GM20431 (cell line): ENCODE measurements around the gene DCUN1D4.
"Not testable (repeated sequence)": the region's sequence is repeated elsewhere in the genome, so short reads cannot be mapped to it uniquely, and the experiment has no call there.

Source experiments
- in situ Hi-C: fragments of 300-500 bp; cut with MseI, MboI; formaldehyde crosslinking; loops from one replicate; pipeline ENCODE4 v1.15.0; 2020; ENCODE audit warnings: low sequenced_read_pairs; ENCODE audit not compliant: unreplicated experiment

Gene DCUN1D4

DNA sequence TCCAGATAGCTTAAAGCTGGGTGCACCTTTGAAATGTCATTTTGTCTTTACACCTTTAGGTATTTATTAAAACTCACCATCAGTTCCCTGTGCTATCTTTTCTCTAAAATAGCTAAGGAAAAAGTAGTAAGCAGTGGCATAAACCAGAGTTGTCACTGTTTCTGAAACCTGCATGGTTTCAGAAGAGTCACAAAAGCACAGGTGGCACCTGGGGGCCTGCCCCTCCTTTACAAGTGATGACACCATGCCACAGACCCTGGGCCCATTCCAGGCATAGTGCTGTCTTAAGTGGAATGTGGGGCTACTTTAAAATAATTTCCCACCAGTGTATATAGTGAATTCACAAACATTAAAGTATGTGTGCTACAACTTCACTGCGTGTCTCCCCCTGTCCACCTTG is 47.8 kb downstream of the DCUN1D4 start:
- in situ Hi-C loops, result no loop called here

- in situ Hi-C loops, result not testable (repeated sequence)
Observed at GRCh38 chr4:51893402-51893801, 50.4 kb downstream of the DCUN1D4 start.

GRCh38 chr4:51894059-51894645 is 51.2 kb downstream of the DCUN1D4 start:
- in situ Hi-C loops, result no loop called here

DNA sequence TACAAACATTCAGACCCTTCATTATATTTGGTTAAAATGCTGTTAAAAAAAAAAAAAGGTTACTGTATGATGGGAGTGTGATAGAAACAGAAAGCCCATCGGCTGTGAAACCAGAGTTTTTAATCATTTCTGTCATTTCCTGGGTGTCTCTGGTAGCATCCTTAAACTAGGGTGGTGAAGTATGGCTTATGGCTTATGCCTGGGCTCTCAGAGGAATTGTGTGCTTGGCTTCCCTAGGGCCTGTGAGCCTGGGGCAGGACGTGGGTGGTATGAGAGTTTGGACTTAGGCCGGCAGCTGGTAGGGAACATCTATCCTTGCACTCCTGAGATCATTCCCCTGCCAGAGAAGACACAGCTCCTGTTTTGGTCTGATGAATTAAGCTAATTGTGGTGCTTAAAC is 52.2 kb downstream of the DCUN1D4 start:
- in situ Hi-C loops, result no loop called here

GRCh38 chr4:51895816-51896408 is 53.0 kb downstream of the DCUN1D4 start:
- in situ Hi-C loops, result no loop called here

- in situ Hi-C loops, result no loop called here
Observed at GRCh38 chr4:51901363-51901762, 58.4 kb downstream of the DCUN1D4 start.

DNA sequence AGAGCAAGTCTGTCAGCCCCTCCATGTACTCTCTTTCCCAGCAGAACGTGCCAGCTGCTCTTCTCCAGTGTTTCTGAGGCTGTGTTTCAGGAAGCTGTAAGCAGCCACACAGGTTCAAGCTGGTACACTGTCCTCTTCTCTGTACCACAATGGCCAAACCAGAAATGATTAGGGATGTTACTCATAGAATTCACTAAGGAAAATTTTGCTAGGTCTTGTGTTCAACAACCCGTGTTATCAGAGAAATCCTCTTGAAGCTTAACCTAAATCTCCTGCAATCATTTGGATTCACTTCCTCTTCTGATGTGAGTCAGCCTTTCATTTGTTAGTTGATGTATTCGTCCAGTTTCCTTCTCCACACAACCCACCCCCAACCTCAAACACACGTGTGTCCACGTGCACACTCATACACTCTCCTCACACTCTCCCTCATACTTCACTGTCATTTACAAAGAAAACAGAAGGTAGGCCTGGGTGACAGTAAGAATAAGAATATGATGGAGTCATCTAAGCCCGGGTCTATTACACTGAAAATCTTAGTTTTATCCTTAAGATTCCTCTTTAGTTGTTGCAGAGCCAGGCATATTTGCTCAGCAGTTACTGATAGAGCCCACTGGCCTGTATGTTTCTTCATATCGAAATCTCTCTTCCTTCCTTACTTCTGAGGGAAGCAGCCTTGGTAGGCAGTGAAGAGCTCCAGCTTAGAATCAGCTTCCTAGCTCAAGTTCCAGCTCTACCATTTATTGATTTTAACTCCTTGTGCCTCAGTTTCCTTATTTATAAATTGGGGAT is 63.4 kb downstream of the DCUN1D4 start:
- in situ Hi-C loops, result no loop called here

DNA sequence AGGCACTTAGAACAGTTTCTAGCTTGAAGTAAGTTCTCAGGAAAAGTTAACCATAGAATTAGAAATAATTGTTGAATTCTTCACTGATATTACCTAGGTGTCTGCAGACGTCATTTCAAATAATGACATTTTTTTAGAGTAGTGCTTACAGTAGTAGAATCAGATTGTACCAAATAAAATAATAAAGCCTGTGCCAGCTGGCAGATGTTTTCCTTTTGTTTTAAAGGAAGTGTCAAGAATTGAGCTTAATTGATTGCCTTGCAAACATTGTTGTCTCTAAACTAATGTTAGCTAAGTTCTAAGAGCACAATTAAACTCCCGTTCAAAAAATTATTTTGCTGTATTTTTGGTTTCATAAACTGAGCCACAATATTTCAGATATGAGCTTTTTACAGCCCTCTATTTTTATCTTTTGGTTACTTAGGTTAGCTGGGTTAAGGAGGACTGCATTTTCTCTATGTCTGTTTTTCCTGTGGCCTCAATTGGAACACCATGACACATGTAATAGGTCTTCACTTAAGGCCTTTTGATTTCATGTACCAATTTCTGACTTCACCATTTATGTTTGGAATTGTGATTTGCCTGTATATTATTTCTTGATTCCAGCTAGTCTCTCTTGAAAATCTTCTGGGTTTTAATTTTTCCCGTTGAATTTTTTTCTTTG is 64.2 kb downstream of the DCUN1D4 start:
- in situ Hi-C loops, result no loop called here

DNA sequence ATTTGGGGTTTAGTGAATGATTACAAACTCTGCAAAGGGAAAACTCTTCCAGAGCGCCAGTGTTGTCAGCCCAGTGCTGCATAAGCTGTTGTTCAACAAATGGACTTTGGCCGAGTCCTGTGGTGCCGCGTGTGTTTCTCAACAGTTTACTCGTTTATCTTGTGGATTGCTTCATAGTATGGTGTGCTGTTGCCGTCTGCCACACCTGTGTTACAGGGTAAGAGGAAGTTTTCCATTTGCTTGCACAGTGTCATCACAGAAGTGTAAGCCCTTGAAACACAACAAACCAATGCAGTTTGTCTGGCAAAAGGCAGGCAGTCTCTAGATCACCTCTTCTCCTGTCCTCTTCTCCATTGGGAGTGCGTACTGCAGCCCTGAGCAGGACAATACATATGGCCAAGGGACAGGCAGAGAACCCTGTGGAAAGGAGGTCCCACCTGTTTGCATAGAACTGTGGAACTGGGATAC is 66.3 kb downstream of the DCUN1D4 start:
- in situ Hi-C loops, result no loop called here

DNA sequence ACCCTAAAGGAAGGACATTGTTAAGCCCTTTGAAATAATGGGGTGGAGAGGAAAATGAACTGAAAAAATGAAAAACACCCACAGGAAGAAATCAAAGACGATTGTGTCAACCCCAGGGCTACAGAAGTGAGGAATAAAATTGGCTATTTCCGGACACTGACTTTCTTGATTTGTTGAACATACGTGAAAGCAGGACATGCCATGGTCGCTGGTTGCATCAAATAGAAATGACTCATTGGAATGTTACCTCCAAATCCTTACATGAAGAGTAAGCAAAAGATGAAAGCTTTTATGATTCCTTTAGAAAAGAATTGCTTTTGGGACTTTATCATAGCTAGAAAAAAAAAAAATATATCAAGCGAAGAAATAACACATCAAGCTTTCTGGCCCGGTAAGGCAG is 75.3 kb downstream of the DCUN1D4 start:
- in situ Hi-C loops, result no loop called here

DNA sequence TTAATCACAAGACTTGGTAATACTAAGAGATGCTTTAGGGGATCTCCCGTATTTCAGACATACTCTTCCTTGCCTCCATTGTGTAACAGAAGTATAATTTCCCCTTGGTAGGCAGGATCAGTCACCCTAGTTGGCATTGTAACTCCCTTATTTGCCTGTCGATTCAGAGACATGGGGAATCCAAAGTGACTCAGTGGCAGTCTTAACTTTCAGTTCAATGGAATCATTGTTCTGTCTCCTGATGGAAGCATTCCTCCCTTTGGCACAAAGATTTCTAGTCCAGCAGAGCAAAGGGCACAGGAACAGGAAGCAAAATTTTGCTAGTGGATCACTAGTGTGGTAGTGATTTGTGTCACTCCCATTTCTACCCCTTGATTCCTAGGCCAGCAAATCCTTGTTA is 80.4 kb downstream of the DCUN1D4 start:
- in situ Hi-C loops, result no loop called here

GRCh38 chr4:51925307-51925706 is 82.4 kb downstream of the DCUN1D4 start:
- in situ Hi-C loops, result no loop called here

DNA sequence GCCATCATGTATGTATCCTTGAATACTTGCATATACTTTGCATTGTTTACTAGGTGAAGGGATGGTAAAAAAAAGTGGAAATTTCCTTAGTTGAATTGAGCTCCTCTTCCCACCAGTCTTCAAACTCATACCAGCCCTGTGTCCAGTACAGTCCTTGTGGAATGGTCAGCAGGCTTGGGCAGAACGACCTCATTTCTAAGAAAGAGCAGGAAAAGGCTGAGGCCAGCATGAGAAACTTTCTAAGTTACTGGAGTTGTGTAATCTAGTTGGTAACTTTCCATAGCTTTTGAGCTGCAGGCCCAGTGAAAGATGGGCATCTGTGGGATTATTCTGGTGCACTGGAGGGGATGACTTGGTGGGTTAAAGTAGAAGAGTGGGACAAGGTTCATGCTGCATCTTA is 87.6 kb downstream of the DCUN1D4 start:
- in situ Hi-C loops, result no loop called here

- in situ Hi-C loops, result no loop called here
Observed at GRCh38 chr4:51931461-51931860, 88.5 kb downstream of the DCUN1D4 start.

- in situ Hi-C loops, result no loop called here
Observed at GRCh38 chr4:51932261-51932660, 89.3 kb downstream of the DCUN1D4 start.

GRCh38 chr4:51932684-51933083 is 89.7 kb downstream of the DCUN1D4 start:
- in situ Hi-C loops, result no loop called here

DNA sequence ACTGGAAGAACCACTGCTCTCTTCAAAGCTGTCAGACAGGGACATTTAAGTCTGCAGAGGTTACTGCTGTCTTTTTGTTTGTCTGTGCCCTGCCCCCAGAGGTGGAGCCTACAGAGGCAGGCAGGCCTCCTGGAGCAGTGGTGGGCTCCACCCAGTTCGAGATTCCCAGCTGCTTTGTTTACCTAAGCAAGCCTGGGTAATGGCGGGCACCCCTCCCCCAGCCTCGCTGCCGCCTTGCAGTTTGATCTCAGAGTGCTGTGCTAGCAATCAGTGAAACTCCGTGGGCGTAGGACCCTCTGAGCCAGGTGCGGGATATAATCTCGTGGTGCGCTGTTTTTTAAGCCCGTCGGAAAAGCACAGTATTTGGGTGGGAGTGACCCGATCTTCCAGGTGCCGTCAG is 97.5 kb downstream of the DCUN1D4 start:
- in situ Hi-C loops, result not testable (repeated sequence)

GRCh38 chr4:51942108-51942832 is 99.3 kb downstream of the DCUN1D4 start:
- in situ Hi-C loops, result no loop called here

- in situ Hi-C loops, result no loop called here
Observed at GRCh38 chr4:51942833-51943215, 99.9 kb downstream of the DCUN1D4 start.

- in situ Hi-C loops, result no loop called here
Observed at GRCh38 chr4:51943221-51943620, 100.3 kb downstream of the DCUN1D4 start.
